Fibroblast of skin of abdomen (primary cell): Measurements from ENCODE around the gene GPD2.

Experiments used
- DNase-seq: peaks from one replicate; pipeline ENCODE4 v3.0.0-alpha.2; 2013

Gene GPD2

GRCh38 chr2:156436497-156437085, 412 bp downstream of the GPD2 start:
- no peak for DNase-seq

GRCh38 chr2:156437272-156437930, 1.2 kb downstream of the GPD2 start:
- DNase-seq: no peak

- no peak for DNase-seq
These were observed 1.8 kb downstream of the GPD2 start for GRCh38 chr2:156437931-156438410.

GRCh38 chr2:156443089-156443488, 6.9 kb downstream of the GPD2 start:
- no peak for DNase-seq

- peak; percentile 88 for DNase-seq
These were observed 9.4 kb downstream of the GPD2 start for GRCh38 chr2:156445296-156446220.

GRCh38 chr2:156447761-156448160, 11.6 kb downstream of the GPD2 start:
- DNase-seq: peak; percentile 45

- peak; percentile 38 for DNase-seq
These were observed 12.6 kb downstream of the GPD2 start for GRCh38 chr2:156448766-156449165.

- peak; percentile 75 for DNase-seq
These were observed 16.8 kb downstream of the GPD2 start for GRCh38 chr2:156452971-156453370.

- DNase-seq: peak; percentile 28
These were observed 19.3 kb downstream of the GPD2 start for GRCh38 chr2:156455361-156455975.

- DNase-seq: peak; percentile 72
These were observed 20.4 kb downstream of the GPD2 start for GRCh38 chr2:156456616-156457015.

- DNase-seq: peak; percentile 20
These were observed 21.6 kb downstream of the GPD2 start for GRCh38 chr2:156457523-156458517.

- DNase-seq: no peak
These were observed 23.5 kb downstream of the GPD2 start for GRCh38 chr2:156459720-156460119.

GRCh38 chr2:156464106-156464505, 27.9 kb downstream of the GPD2 start:
- DNase-seq: peak; percentile 31

GRCh38 chr2:156465573-156465972, 29.4 kb downstream of the GPD2 start:
- DNase-seq: no peak

- peak; percentile 22 for DNase-seq
These were observed 30.7 kb downstream of the GPD2 start for GRCh38 chr2:156466739-156467405.

- no peak for DNase-seq
These were observed 34.9 kb downstream of the GPD2 start for GRCh38 chr2:156470975-156471583.

- DNase-seq: no peak
These were observed 35.6 kb downstream of the GPD2 start for GRCh38 chr2:156471762-156472161.

GRCh38 chr2:156472686-156473085, 36.5 kb downstream of the GPD2 start:
- no peak for DNase-seq

GRCh38 chr2:156473445-156473844, 37.3 kb downstream of the GPD2 start:
- no peak for DNase-seq

GRCh38 chr2:156474401-156474800, 38.2 kb downstream of the GPD2 start:
- DNase-seq: no peak
